PC-9 (cell line): Measurements from ENCODE around the gene MAP2K5.

Source experiments
- CTCF ChIP-seq: fragments of 200-600 bp; sonication (generic); conservative IDR thresholded peaks from 2 replicates; pipeline ENCODE4 v1.6.1; 2017; ENCODE audit warnings: mixed run types, antibody characterized with exemption, mild to moderate bottlenecking, moderate library complexity
- EZH2 ChIP-seq: fragments of 200-600 bp; sonication (generic); IDR thresholded peaks from 2 replicates; pipeline ENCODE4 v1.8.0; 2017; ENCODE audit warnings: antibody characterized with exemption, low read depth

GRCh38 chr15:67660446-67660845, 117.9 kb downstream of the MAP2K5 start:
- no peak for TF ChIP-seq CTCF
- TF ChIP-seq EZH2, result no peak
